Measurements from ENCODE around the gene CERS1. TPM values are rescaled to one million over a fixed set of nuclear protein-coding genes. Genes with fewer than 3 reads are reported as not detected.

Gene CERS1
- total and polyA plus RNA-seq, 4 donors: 0.28 TPM; not detected in 3

GRCh38 chr19:18879579-18880373 is 16.2 kb downstream of the CERS1 start:
- no peak overlapping the region for H3K9ac ChIP-seq (ENCODE audit: low read depth in 1 of 2, low read length in 2 of 2)
- peak; percentile 48 for DNase-seq (ENCODE audit: low spot score)
- no peak overlapping the region for H3K27ac ChIP-seq (ENCODE audit: low read depth in 1 of 2, low read length in 2 of 2)
- no peaks in the 10 kb centered on the region for H3K4me1 ChIP-seq (ENCODE audit: control insufficient read depth in 4 of 4, insufficient read depth in 4 of 4, low read length in 3 of 4)
- WGBS: 68% methylated on average over 13 of the region's 13 CpGs
- no peak for TF ChIP-seq TAF1 (conservative IDR thresholded peaks at IDR 0.05)
- TF ChIP-seq, protein P1, sequence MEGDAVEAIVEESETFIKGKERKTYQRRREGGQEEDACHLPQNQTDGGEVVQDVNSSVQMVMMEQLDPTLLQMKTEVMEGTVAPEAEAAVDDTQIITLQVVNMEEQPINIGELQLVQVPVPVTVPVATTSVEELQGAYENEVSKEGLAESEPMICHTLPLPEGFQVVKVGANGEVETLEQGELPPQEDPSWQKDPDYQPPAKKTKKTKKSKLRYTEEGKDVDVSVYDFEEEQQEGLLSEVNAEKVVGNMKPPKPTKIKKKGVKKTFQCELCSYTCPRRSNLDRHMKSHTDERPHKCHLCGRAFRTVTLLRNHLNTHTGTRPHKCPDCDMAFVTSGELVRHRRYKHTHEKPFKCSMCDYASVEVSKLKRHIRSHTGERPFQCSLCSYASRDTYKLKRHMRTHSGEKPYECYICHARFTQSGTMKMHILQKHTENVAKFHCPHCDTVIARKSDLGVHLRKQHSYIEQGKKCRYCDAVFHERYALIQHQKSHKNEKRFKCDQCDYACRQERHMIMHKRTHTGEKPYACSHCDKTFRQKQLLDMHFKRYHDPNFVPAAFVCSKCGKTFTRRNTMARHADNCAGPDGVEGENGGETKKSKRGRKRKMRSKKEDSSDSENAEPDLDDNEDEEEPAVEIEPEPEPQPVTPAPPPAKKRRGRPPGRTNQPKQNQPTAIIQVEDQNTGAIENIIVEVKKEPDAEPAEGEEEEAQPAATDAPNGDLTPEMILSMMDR (IDR thresholded peaks at IDR 0.05; ENCODE audit: low read depth, low read length, missing input control): no peak
- no peak for TF ChIP-seq EGR1 (IDR thresholded peaks at IDR 0.05; ENCODE audit: low read depth in 2 of 2)
- TF ChIP-seq RXRA (IDR thresholded peaks at IDR 0.05): no peak
- TF ChIP-seq FOXA2 (IDR thresholded peaks at IDR 0.05): no peak
- TF ChIP-seq FOXA1 (IDR thresholded peaks at IDR 0.05): no peak
- no peaks in the 10 kb centered on the region for H3K27me3 ChIP-seq (ENCODE audit: control insufficient read depth in 4 of 4, insufficient read depth in 4 of 4, low read length in 3 of 4)
- H3K4me3 ChIP-seq (ENCODE audit: low read depth in 1 of 3, low read length in 3 of 3): no peak overlapping the region
- no peaks in the 10 kb centered on the region for H3K36me3 ChIP-seq (ENCODE audit: control insufficient read depth in 4 of 4, insufficient read depth in 3 of 4, low read depth in 1 of 4, low read length in 3 of 4)
- H3K9me3 ChIP-seq (ENCODE audit: control insufficient read depth in 4 of 4, low read length in 3 of 4): peaks cover 0 to 3% (median under 1%) of the 10 kb centered on the region in 4 donors

DNA sequence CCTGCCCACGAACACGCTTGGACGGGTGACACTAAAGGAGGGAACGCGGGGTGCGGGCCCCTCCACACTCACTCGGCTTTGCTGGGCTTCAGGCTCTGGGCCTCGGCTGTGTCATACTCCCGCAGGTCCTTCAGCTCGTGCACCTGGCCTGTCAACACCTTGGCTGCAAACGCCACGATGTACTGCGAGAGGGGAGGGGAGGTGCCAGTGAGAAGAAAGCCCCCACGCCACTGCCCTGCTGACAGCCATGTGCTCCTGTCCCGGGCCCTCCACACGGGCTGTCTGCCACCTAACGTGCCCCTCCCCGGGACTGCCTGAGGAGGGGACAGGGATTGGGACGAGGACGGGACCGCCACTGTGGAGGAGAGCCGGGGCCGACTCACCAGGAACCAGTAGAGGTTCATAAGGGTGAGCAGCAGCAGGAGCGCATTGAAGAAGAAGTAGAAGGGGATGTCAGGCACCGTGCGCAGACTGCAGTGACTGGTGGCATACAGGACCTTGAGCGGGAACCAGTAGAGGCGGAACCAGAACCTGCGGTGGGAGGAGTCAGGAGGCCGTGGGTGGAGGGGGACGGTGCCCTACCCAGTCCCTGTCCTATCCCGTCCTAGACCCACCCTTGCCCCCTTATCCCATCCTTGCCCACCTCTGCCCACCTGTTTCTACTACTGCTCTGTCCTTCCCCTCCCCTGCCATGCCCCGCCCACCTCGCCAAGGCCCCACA is 16.9 kb downstream of the CERS1 start:
- 90% methylated on average over 34 of the region's 34 CpGs for WGBS
- H3K27me3 ChIP-seq (ENCODE audit: control insufficient read depth in 4 of 4, insufficient read depth in 4 of 4, low read length in 3 of 4): no peaks in the 10 kb centered on the region
- no peak overlapping the region for H3K4me3 ChIP-seq (ENCODE audit: low read depth in 1 of 3, low read length in 3 of 3)
- no peaks in the 10 kb centered on the region for H3K4me1 ChIP-seq (ENCODE audit: control insufficient read depth in 4 of 4, insufficient read depth in 4 of 4, low read length in 3 of 4)
- DNase-seq (ENCODE audit: low spot score): no peak
- TF ChIP-seq, protein P2, sequence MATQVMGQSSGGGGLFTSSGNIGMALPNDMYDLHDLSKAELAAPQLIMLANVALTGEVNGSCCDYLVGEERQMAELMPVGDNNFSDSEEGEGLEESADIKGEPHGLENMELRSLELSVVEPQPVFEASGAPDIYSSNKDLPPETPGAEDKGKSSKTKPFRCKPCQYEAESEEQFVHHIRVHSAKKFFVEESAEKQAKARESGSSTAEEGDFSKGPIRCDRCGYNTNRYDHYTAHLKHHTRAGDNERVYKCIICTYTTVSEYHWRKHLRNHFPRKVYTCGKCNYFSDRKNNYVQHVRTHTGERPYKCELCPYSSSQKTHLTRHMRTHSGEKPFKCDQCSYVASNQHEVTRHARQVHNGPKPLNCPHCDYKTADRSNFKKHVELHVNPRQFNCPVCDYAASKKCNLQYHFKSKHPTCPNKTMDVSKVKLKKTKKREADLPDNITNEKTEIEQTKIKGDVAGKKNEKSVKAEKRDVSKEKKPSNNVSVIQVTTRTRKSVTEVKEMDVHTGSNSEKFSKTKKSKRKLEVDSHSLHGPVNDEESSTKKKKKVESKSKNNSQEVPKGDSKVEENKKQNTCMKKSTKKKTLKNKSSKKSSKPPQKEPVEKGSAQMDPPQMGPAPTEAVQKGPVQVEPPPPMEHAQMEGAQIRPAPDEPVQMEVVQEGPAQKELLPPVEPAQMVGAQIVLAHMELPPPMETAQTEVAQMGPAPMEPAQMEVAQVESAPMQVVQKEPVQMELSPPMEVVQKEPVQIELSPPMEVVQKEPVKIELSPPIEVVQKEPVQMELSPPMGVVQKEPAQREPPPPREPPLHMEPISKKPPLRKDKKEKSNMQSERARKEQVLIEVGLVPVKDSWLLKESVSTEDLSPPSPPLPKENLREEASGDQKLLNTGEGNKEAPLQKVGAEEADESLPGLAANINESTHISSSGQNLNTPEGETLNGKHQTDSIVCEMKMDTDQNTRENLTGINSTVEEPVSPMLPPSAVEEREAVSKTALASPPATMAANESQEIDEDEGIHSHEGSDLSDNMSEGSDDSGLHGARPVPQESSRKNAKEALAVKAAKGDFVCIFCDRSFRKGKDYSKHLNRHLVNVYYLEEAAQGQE (IDR thresholded peaks at IDR 0.05): no peak
- TF ChIP-seq RXRA (IDR thresholded peaks at IDR 0.05) (no peak), TAF1 (conservative IDR thresholded peaks at IDR 0.05) (no peak), MAX (IDR thresholded peaks at IDR 0.05) (no peak), NR2F2 (IDR thresholded peaks at IDR 0.05) (no peak), FOXA2 (IDR thresholded peaks at IDR 0.05) (no peak), GABPA (IDR thresholded peaks at IDR 0.05 in 1 of 2, conservative IDR thresholded peaks at IDR 0.05 in 1 of 2) (no peak), HNF4G (IDR thresholded peaks at IDR 0.05) (no peak), SP1 (IDR thresholded peaks at IDR 0.05) (no peak), JUND (IDR thresholded peaks at IDR 0.05) (no peak), RAD21 (IDR thresholded peaks at IDR 0.05) (no peak), YY1 (IDR thresholded peaks at IDR 0.05) (no peak), EGR1 (IDR thresholded peaks at IDR 0.05; ENCODE audit: low read depth in 2 of 2) (no peak)
- TF ChIP-seq, protein P1 (IDR thresholded peaks at IDR 0.05; ENCODE audit: low read depth, low read length, missing input control): no peak
- TF ChIP-seq, protein P3, sequence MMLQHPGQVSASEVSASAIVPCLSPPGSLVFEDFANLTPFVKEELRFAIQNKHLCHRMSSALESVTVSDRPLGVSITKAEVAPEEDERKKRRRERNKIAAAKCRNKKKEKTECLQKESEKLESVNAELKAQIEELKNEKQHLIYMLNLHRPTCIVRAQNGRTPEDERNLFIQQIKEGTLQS (IDR thresholded peaks at IDR 0.05): no peak
- H3K9me3 ChIP-seq (ENCODE audit: control insufficient read depth in 4 of 4, low read length in 3 of 4): peaks cover 0 to 3% (median under 1%) of the 10 kb centered on the region in 4 donors
- H3K36me3 ChIP-seq (ENCODE audit: control insufficient read depth in 4 of 4, insufficient read depth in 3 of 4, low read depth in 1 of 4, low read length in 3 of 4): no peaks in the 10 kb centered on the region
- H3K27ac ChIP-seq (ENCODE audit: low read depth in 1 of 2, low read length in 2 of 2): no peak overlapping the region
- no peak overlapping the region for H3K9ac ChIP-seq (ENCODE audit: low read depth in 1 of 2, low read length in 2 of 2)
